DMS79 (cell line): ENCODE measurements around the gene TMEM94.

Experiments used
- DNase-seq: peaks from one replicate; lab custom pipeline; 2025; lab: John Stamatoyannopoulos, UW

Gene TMEM94

GRCh38 chr17:75525806-75526554 is 69.5 kb downstream of the TMEM94 start:
- no peak for DNase-seq

- DNase-seq: no peak
Observed at GRCh38 chr17:75526555-75527270, 70.3 kb downstream of the TMEM94 start.

GRCh38 chr17:75530837-75531720 is 74.6 kb downstream of the TMEM94 start:
- no peak for DNase-seq

DNA sequence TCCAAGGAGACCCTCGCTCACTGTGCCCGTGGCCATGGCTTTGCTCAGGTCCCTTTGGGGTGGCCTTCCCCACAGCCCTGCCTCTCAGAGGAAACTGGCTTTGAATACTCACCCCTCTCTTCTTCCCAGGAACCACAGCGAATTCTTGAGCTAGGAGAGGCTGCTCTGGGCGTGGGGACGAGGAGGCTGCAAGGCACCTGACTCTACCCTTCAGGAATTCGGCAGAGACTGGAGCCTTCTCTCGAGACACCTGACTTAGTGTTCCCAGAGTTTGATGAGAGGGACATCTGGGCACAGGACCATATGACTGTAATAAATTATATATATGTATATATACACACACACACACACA is 75.3 kb downstream of the TMEM94 start:
- DNase-seq: no peak

- no peak for DNase-seq
Observed at GRCh38 chr17:75535119-75535537, 78.7 kb downstream of the TMEM94 start.

- no peak for DNase-seq
Observed at GRCh38 chr17:75535871-75536270, 79.4 kb downstream of the TMEM94 start.

GRCh38 chr17:75536366-75536765 is 79.9 kb downstream of the TMEM94 start:
- DNase-seq: no peak

DNA sequence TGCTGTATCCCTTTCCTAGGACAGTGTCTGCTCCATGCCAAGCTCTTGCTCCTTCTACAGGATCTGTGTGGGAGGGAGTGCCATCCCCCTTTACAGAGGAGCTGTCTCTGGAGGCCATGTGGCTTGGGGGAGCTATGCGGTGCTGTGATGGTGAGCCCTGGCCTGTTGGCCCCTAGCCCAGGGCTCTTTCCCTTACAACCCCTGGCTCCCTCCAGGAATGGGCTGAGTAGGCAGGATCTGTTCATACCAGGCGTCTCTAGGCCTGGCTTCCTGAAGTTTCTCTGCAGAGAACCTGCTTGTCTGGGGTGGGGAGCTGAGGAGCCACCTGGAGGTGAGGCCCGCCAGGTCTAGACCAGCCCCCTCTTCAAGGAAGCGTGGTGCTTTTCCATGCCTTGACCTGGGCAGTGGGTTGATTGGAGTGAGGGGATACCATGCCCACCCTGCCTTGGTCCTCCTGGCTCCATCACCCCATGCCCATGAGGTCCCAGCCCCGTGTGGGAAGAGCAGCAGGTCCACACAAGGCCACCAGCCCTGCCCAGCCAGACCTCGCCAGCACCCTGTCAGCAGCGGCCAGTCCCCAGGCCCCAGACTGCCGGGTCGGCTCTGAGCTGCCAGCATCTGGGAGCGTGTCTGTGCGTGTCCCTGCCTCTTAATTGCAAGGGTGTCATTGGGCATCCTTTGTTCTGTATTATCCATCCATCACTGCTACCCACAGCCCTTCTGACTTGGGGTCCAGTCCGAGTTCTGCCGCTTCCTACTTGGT is 83.7 kb downstream of the TMEM94 start:
- no peak for DNase-seq

GRCh38 chr17:75540923-75541503 is 84.6 kb downstream of the TMEM94 start:
- DNase-seq: no peak

DNA sequence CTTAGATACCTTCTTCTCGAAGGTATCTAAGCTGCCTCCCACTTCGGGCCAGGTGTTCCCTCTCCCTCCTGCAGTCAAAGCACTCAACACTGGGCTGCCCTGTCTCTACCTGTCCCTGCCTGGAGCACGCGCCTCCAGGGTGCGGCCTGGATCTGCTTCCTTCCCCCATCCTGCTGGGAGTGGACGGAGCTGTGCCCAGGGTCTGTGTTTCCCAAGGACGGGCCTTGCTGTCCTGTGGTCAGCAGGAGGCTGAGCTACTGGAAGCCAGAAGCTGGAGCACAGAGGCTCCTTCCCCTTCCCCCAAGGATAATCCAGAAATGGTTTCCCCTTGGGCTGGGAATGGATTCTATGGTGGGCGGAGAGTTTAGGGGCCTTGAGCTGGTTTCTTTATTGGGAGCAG is 85.8 kb downstream of the TMEM94 start:
- no peak for DNase-seq

DNA sequence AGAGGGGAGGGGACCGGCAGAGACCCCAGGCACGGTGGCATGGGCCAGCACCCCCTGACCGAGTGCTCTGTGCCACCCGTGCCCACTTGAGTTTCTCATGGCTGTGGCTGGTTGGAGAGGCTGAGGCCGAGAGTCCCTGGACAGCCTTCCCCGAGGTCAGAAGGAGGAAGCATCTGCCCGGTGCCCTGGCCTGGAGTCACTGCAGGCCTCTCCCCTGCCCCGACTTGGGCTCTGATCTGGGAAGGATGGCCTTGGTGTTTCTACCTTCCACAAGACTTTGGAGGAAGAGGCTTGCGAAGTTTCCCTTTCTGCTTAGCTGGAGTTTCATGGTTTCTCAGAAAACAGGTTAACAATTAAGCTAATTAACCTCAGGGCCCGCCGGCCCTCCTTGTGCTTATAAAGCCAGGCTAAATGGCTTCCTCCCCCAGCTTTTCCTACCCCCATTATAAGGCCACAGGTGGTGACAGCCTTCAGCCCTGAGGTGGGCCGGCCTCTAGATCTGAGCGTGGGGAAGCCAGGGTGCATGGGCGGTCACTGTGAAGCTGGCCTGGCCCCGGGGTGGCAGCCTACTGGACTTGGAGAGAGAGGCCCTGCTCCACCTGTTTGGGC is 86.4 kb downstream of the TMEM94 start:
- DNase-seq: no peak

DNA sequence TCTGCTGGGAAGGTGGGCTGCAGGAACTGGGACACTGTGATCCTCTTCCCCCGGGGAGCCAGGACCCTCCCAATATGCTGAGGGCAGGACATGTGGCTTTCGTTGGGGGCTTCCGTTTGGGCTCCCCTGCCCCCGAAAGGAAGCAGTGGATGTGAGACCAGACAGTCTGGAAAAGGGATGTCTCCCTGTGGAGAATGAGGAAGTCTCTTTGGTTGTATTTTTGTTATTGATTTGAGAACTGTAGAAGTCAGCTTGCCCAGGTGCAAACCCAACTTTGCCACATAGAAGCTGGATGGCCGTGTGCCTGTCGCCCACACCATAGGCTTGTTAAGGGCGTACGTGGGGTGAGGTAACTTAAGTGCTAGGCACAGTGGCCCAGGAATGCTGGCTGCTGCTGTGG is 87.8 kb downstream of the TMEM94 start:
- DNase-seq: no peak

DNA sequence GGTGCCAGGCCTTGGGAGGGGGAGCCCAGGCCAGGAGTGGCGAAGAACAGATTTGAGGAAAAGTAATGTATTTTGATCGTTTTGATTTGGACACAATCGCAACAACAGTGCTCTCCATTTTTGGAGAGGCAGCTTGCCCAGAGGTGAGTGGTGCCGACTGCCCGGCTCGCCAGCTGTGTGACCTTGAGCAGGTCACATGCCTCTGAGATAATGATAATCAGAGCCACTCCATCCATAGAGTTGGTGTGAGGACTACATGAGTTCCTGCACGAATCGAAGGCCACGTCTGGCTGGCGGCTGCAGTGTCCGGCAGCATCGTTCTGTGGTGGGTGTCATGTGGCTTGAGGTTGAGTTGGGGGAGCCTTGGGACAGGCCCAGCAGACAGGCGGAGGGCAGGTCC is 89.7 kb downstream of the TMEM94 start:
- no peak for DNase-seq

DNA sequence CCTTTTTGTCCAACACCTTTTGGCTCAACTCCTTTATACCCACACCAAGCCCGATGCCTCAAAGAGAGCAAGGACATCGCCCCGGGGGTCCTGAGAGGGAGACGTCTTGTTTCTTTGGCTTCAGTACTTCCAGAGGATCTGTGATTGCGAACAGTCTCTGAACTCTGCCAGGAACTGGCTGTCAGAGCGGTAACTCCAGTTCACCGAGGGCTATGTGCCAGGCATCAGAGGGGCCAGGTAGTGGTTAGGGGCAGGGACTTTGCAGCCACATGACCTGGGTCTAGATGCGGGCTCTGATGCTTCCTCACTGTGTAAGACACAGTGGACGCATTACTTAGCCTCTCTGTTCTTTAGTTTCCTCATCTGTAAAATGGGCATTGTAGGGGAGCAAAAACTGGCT is 90.7 kb downstream of the TMEM94 start:
- no peak for DNase-seq

GRCh38 chr17:75548813-75549212 is 92.4 kb downstream of the TMEM94 start:
- DNase-seq: no peak
